MCF 10A (cell line): ENCODE measurements around the gene PTPRU. TPM values are rescaled to one million over a fixed set of nuclear protein-coding genes. Genes with fewer than 3 reads are reported as not detected.

Source experiments
- BruUV-seq: library from RNA; stranded (reverse); fragments of 400-500 nt; replicated peaks from 2 replicates; lab custom pipeline; 2021; lab: Mats Ljungman, UMichigan
- CTCF ChIA-PET: fragments of 300-600 bp; sonication (Branson Sonifier 250); formaldehyde crosslinking; extraction: SDS; loops from one replicate; lab custom pipeline; 2021; ENCODE audit warnings: antibody characterized with exemption, inconsistent platforms; lab: Yijun Ruan, JAX
- POLR2A ChIA-PET: fragments of 300-600, 350-650 bp; sonication (Branson Sonifier 250); formaldehyde crosslinking; extraction: SDS; loops from one replicate; lab custom pipeline; 2020; ENCODE audit warnings: antibody characterized with exemption, inconsistent platforms; lab: Yijun Ruan, JAX
- DNase-seq: peaks from one replicate; pipeline ENCODE4 v3.0.0-alpha.2; 2018; ENCODE audit not compliant: unreplicated experiment
- H3K27ac Mint-ChIP-seq: one replicate; pipeline ENCODE4 v1.8.0; 2022; ENCODE audit warnings: mild to moderate bottlenecking, low read depth, mixed read lengths; ENCODE audit not compliant: unreplicated experiment
- H3K27me3 Mint-ChIP-seq: one replicate; pipeline ENCODE4 v1.8.0; 2022; ENCODE audit warnings: mixed read lengths; ENCODE audit not compliant: insufficient read depth, unreplicated experiment
- H3K36me3 Mint-ChIP-seq: one replicate; pipeline ENCODE4 v1.8.0; 2022; ENCODE audit warnings: mild to moderate bottlenecking, moderate library complexity, mixed read lengths; ENCODE audit not compliant: insufficient read depth, unreplicated experiment
- H3K4me1 Mint-ChIP-seq: one replicate; pipeline ENCODE4 v1.8.0; 2022; ENCODE audit warnings: mixed read lengths; ENCODE audit not compliant: insufficient read depth, unreplicated experiment
- H3K4me3 Mint-ChIP-seq: one replicate; pipeline ENCODE4 v1.8.0; 2022; ENCODE audit warnings: mild to moderate bottlenecking, moderate library complexity, mixed read lengths; ENCODE audit not compliant: unreplicated experiment
- H3K9me3 Mint-ChIP-seq: one replicate; pipeline ENCODE4 v1.8.0; 2022; ENCODE audit warnings: mixed read lengths; ENCODE audit not compliant: unreplicated experiment
- CTCF ChIP-seq: fragments of 200-600 bp; IDR thresholded peaks from one replicate; pipeline ENCODE4 v1.8.0; 2022; ENCODE audit warnings: antibody characterized with exemption, mild to moderate bottlenecking; ENCODE audit not compliant: unreplicated experiment
- intact Hi-C: fragments of 100-400 bp; cut with micrococcal nuclease; formaldehyde crosslinking; loops from 2 replicates; pipeline ENCODE4 v1.14.1; 2022
- total RNA-seq: library from RNA; stranded (reverse); gene quantifications from 2 replicates; pipeline ENCODE4 v1.2.3, GENCODE V29; 2022

PTPRU gene
- total RNA-seq, 1 experiment from 2014 or later = 24.1 TPM

- ChIA-PET POLR2A (no interaction called here), CTCF (interaction anchor here (0.7 kb wide), 1 partner anchor 1439 kb away, joined by 3 read pairs; no protein-coding TSS in a partner anchor)
- H3K9me3 Mint-ChIP-seq = no peaks in the 10 kb centered on the region
- H3K4me3 Mint-ChIP-seq = no peak overlapping the region
- DNase-seq = no peak
- no TSS peak for BruUV-seq
- H3K27ac Mint-ChIP-seq = peak overlapping the region; percentile 11
- intact Hi-C loops = no loop called here
- H3K27me3 Mint-ChIP-seq = no peaks in the 10 kb centered on the region
- peaks cover 15% of the 10 kb centered on the region for H3K4me1 Mint-ChIP-seq
- no peak for TF ChIP-seq CTCF
- peaks cover 19% of the 10 kb centered on the region for H3K36me3 Mint-ChIP-seq
Measured at GRCh38 chr1:29256394-29256793, 20.1 kb downstream of the PTPRU start.

GRCh38 chr1:29256979-29257804 lies 20.9 kb downstream of the PTPRU start:
- H3K9me3 Mint-ChIP-seq = no peaks in the 10 kb centered on the region
- peak overlapping the region; percentile 11 for H3K27ac Mint-ChIP-seq
- BruUV-seq = no TSS peak
- no peak overlapping the region for H3K4me3 Mint-ChIP-seq
- CTCF ChIA-PET = interaction anchor here (0.6 to 0.7 kb wide), 4 partner anchors 12 to 1459 kb away, joined by 3 read pairs; no protein-coding TSS in a partner anchor
- intact Hi-C loops = no loop called here
- peaks cover 15% of the 10 kb centered on the region for H3K4me1 Mint-ChIP-seq
- peaks cover 22% of the 10 kb centered on the region for H3K36me3 Mint-ChIP-seq
- POLR2A ChIA-PET = no interaction called here
- no peak for TF ChIP-seq CTCF
- DNase-seq = peak; percentile 65
- H3K27me3 Mint-ChIP-seq = no peaks in the 10 kb centered on the region

GRCh38 chr1:29258189-29258975 lies 22.1 kb downstream of the PTPRU start:
- no peak overlapping the region for H3K4me3 Mint-ChIP-seq
- H3K27me3 Mint-ChIP-seq = no peaks in the 10 kb centered on the region
- H3K27ac Mint-ChIP-seq = no peak overlapping the region
- CTCF ChIA-PET = interaction anchor here (0.8 kb wide), 1 partner anchor 12 kb away, joined by 3 read pairs; no protein-coding TSS in a partner anchor
- POLR2A ChIA-PET = no interaction called here
- BruUV-seq = no TSS peak
- TF ChIP-seq CTCF = no peak
- H3K36me3 Mint-ChIP-seq = peaks cover 22% of the 10 kb centered on the region
- intact Hi-C loops = no loop called here
- no peak for DNase-seq
- H3K9me3 Mint-ChIP-seq = no peaks in the 10 kb centered on the region
- peaks cover 15% of the 10 kb centered on the region for H3K4me1 Mint-ChIP-seq
